PC-9 (cell line): ENCODE measurements around the gene AOPEP. TPM values are rescaled to one million over a fixed set of nuclear protein-coding genes. Genes with fewer than 3 reads are reported as not detected.

ENCODE experiments used
- BruUV-seq: library from RNA; stranded (reverse); fragments of 400-500 nt; replicated peaks from 2 replicates; lab custom pipeline; 2021; lab: Mats Ljungman, UMichigan
- CTCF ChIA-PET: fragments of 300-600 bp; sonication (Branson Sonifier 250); formaldehyde crosslinking; loops from one replicate; lab custom pipeline; 2022; ENCODE audit warnings: antibody characterized with exemption; lab: Charles Lee
- POLR2A ChIA-PET: fragments of 300-600 bp; sonication (Branson Sonifier 250); formaldehyde crosslinking; loops from one replicate; lab custom pipeline; 2022; ENCODE audit warnings: antibody characterized with exemption; ENCODE audit not compliant: unreplicated experiment; lab: Charles Lee
- DNase-seq, 2 experiments: peaks; one replicate each; pipeline versions ENCODE4 v3.0.0 to v3.0.0-alpha.2; 2015 to 2022; ENCODE audit warnings: mixed read lengths in 1 of 2
- H2AFZ ChIP-seq: fragments of 200-600 bp; sonication (generic); 2 replicates; pipeline ENCODE4 v1.8.1; 2017; ENCODE audit warnings: antibody characterized with exemption
- H3F3A ChIP-seq: fragments of 200-600 bp; sonication (generic); 2 replicates; pipeline ENCODE4 v1.8.1; 2017; ENCODE audit warnings: antibody characterized with exemption, mild to moderate bottlenecking, low read depth; ENCODE audit not compliant: insufficient read depth
- H3K27ac ChIP-seq: fragments of 200-600 bp; sonication (generic); 2 replicates; pipeline ENCODE4 v1.6.1; 2016; ENCODE audit warnings: mixed run types
- H3K27me3 ChIP-seq: fragments of 200-600 bp; sonication (generic); 2 replicates; pipeline ENCODE4 v1.6.1; 2016; ENCODE audit warnings: low read depth, mixed run types; ENCODE audit not compliant: insufficient read depth
- H3K36me3 ChIP-seq: fragments of 200-600 bp; sonication (generic); 2 replicates; pipeline ENCODE4 v1.6.1; 2016; ENCODE audit warnings: low read depth, mixed run types
- H3K4me1 ChIP-seq: fragments of 200-600 bp; sonication (generic); replicated peaks from 2 replicates; pipeline ENCODE4 v1.6.1; 2016; ENCODE audit warnings: mixed run types; ENCODE audit not compliant: insufficient read depth
- H3K4me2 ChIP-seq: fragments of 200-600 bp; sonication (generic); 2 replicates; pipeline ENCODE4 v1.6.1; 2017; ENCODE audit warnings: mixed run types
- H3K4me3 ChIP-seq: fragments of 200-600 bp; sonication (generic); 2 replicates; pipeline ENCODE4 v1.6.1; 2016; ENCODE audit warnings: mixed run types
- H3K79me2 ChIP-seq: fragments of 200-600 bp; sonication (generic); 2 replicates; pipeline ENCODE4 v1.6.1; 2017; ENCODE audit warnings: low read depth, mixed run types
- H3K9me2 ChIP-seq: fragments of 200-600 bp; sonication (generic); 2 replicates; pipeline ENCODE4 v1.8.1; 2017; ENCODE audit warnings: mild to moderate bottlenecking; ENCODE audit not compliant: insufficient read depth
- H3K9me3 ChIP-seq: fragments of 200-600 bp; sonication (generic); 2 replicates; pipeline ENCODE4 v1.8.1; 2016; ENCODE audit warnings: low read depth; ENCODE audit not compliant: insufficient read depth
- H4K20me1 ChIP-seq: fragments of 200-600 bp; sonication (generic); 2 replicates; pipeline ENCODE4 v1.8.1; 2017; ENCODE audit not compliant: insufficient read depth
- EZH2 ChIP-seq: fragments of 200-600 bp; sonication (generic); IDR thresholded peaks from 2 replicates; pipeline ENCODE4 v1.8.0; 2017; ENCODE audit warnings: antibody characterized with exemption, low read depth
- intact Hi-C: fragments of 100-400 bp; cut with micrococcal nuclease; formaldehyde crosslinking; loops from one replicate; pipeline ENCODE4 v1.10.0; 2022; ENCODE audit not compliant: unreplicated experiment
- total RNA-seq: library from RNA; stranded (reverse); gene quantifications from 2 replicates; pipeline ENCODE4 v1.2.3, GENCODE V29; 2021
- TF ChIP-seq, protein P1 (sequence below): fragments of 200-600 bp; sonication (generic); conservative IDR thresholded peaks from 2 replicates; pipeline ENCODE4 v1.6.1; 2017; ENCODE audit warnings: mixed run types, antibody characterized with exemption, mild to moderate bottlenecking, moderate library complexity

Gene AOPEP
- total RNA-seq, 1 experiment from 2014 or later, result 90.0 TPM

DNA sequence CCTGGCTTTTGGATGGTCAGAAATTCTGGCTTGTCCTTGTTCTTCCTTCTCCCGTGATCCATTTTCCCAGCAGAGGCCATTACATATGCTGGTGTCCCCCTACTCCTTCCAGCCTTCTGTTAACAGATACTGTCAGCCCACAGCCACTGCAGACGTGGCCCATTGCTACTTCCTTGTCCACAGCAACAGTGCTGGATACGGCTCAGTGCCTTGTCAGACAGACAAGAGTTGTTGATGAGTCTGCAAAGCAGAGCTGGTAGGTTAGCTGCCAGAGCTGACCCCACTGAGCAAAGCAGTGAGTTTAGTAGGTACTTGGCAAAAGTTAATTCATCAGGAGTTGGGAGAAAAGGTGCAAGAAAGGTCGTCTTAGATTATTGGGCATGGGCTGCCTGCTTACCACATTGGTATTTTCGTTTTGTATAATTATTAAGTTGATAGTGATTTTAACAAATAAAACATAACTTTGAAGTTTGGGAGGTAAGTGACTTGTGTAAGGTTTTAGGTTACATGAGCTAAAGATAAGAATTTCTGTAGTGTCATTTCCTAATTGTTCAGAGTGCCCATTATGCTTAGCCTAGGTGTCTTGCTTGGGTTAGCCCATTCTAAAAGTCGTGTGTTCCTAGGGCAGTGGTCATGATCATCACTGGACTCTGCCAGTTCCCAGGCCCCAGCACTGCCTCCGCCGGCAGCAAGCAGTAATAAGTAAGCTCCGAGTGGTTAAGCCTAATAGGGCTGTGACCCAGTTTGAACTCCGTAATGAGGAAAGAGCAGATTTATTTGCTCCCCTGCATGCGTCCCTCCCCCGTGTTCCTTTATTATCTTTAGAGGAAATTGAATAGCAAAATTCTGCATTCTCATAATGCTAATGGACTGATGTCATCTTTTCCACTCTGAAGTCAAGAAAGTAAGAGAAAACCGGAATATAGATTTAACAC is 299.0 kb downstream of the AOPEP start:
- Histone ChIP-seq H3K79me2 (peaks cover 98% of the 10 kb centered on the region), H3F3A (peaks cover 48% of the 10 kb centered on the region), H3K4me3 (no peak overlapping the region), H3K4me1 (peaks cover 8% of the 10 kb centered on the region), H3K9me2 (no peaks in the 10 kb centered on the region), H2AFZ (no peak overlapping the region), H3K27ac (peak overlapping the region; percentile 35), H3K27me3 (no peaks in the 10 kb centered on the region), H3K9me3 (no peaks in the 10 kb centered on the region), H4K20me1 (peaks cover 69% of the 10 kb centered on the region), H3K36me3 (peaks cover 70% of the 10 kb centered on the region), H3K4me2 (no peak overlapping the region)
- CTCF ChIA-PET, result no interaction called here
- DNase-seq, result peak in 1 of 2 experiments; percentile 37
- BruUV-seq, result no TSS peak
- intact Hi-C loops, result no loop called here
- POLR2A ChIA-PET, result interaction anchor here (0.5 to 0.7 kb wide), 4 partner anchors 30 to 344 kb away, joined by 3 to 5 read pairs (median 4); no protein-coding TSS in a partner anchor
- TF ChIP-seq, protein P1, sequence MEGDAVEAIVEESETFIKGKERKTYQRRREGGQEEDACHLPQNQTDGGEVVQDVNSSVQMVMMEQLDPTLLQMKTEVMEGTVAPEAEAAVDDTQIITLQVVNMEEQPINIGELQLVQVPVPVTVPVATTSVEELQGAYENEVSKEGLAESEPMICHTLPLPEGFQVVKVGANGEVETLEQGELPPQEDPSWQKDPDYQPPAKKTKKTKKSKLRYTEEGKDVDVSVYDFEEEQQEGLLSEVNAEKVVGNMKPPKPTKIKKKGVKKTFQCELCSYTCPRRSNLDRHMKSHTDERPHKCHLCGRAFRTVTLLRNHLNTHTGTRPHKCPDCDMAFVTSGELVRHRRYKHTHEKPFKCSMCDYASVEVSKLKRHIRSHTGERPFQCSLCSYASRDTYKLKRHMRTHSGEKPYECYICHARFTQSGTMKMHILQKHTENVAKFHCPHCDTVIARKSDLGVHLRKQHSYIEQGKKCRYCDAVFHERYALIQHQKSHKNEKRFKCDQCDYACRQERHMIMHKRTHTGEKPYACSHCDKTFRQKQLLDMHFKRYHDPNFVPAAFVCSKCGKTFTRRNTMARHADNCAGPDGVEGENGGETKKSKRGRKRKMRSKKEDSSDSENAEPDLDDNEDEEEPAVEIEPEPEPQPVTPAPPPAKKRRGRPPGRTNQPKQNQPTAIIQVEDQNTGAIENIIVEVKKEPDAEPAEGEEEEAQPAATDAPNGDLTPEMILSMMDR, result no peak

DNA sequence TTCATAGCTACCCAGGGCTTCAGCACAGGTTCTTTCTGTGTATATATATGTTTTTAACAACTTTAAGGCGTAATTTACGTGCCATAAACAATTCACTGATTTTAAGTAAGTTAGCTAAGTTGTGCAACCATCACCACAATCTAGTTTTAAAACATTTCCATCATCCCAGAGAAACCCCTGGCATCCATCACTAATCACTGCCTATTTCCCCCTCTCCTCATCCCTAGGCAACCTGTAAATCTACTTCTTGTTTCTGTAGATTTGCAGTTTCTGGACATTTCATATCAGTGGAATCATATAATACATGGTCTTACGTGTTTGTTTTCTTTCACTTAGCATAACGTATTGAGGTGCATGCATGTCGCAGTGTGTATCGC is 299.6 kb downstream of the AOPEP start:
- Histone ChIP-seq H3K9me3 (no peaks in the 10 kb centered on the region), H3K27ac (0 out of 2 replicates have a peak overlapping the region, but pooled peaks have one; percentile 3)
- POLR2A ChIA-PET, result interaction anchor here (0.5 kb wide), 1 partner anchor 345 kb away, joined by 5 read pairs; no protein-coding TSS in a partner anchor

More for the DNA sequence above, 299.6 kb downstream of the AOPEP start:
- H3K27me3 ChIP-seq, result no peaks in the 10 kb centered on the region
- intact Hi-C loops, result no loop called here
- DNase-seq, result no peak
- H3K4me2 ChIP-seq, result no peak overlapping the region
- H3F3A ChIP-seq, result peaks cover 55% of the 10 kb centered on the region
- H4K20me1 ChIP-seq, result peaks cover 72% of the 10 kb centered on the region
- peaks cover 8% of the 10 kb centered on the region for H3K4me1 ChIP-seq
- H2AFZ ChIP-seq, result no peak overlapping the region
- no peak for TF ChIP-seq EZH2
- TF ChIP-seq, protein P1, result no peak
- no peak overlapping the region for H3K4me3 ChIP-seq
- BruUV-seq, result no TSS peak
- CTCF ChIA-PET, result no interaction called here
- H3K9me2 ChIP-seq, result no peaks in the 10 kb centered on the region
- peaks cover 98% of the 10 kb centered on the region for H3K79me2 ChIP-seq
- H3K36me3 ChIP-seq, result peaks cover 73% of the 10 kb centered on the region
